SK-N-SH (cell line): ENCODE measurements around the gene BSN. TPM values are rescaled to one million over a fixed set of nuclear protein-coding genes. Genes with fewer than 3 reads are reported as not detected.

Experiments
- CTCF ChIA-PET: fragments of 300-600, 350-600 bp; formaldehyde crosslinking; extraction: SDS; loops from one replicate; lab custom pipeline; 2021; lab: Yijun Ruan, JAX
- POLR2A ChIA-PET: fragments of 350-600 bp; sonication (Branson Sonifier 250); formaldehyde crosslinking; extraction: SDS; loops from one replicate; lab custom pipeline; 2020; ENCODE audit warnings: antibody characterized with exemption, inconsistent platforms; lab: Yijun Ruan, JAX
- DNase-seq: peaks from one replicate; pipeline ENCODE4 v3.0.0; 2012
- H2AFZ ChIP-seq: fragments of 200-600 bp; sonication (generic); 2 replicates; pipeline ENCODE4 v1.8.1; 2016; ENCODE audit warnings: antibody characterized with exemption, mild to moderate bottlenecking, low read depth
- H3F3A ChIP-seq: fragments of 200-600 bp; sonication (generic); replicated peaks from 2 replicates; pipeline ENCODE3; 2016; ENCODE audit warnings: antibody characterized with exemption, mild to moderate bottlenecking; ENCODE audit not compliant: insufficient read depth
- H3K27ac ChIP-seq, 2 experiments: fragments of 200-500 bp in 1 of 2; fragments of 200-600 bp in 1 of 2; sonication (Bioruptor generic) in 1 of 2; sonication (generic), shearing (Covaris generic) in 1 of 2; 2 replicates each; pipeline versions ENCODE4 v1.5.1 to v1.6.1; 2014 to 2016; ENCODE audit warnings: low read depth in 2 of 2, inconsistent platforms in 1 of 2, low read length in 1 of 2, mild to moderate bottlenecking in 1 of 2, mixed read lengths in 1 of 2
- H3K27me3 ChIP-seq: fragments of 200-600 bp; sonication (generic), shearing (Covaris generic); 2 replicates; pipeline ENCODE4 v1.6.1; 2016; ENCODE audit warnings: mixed run types; ENCODE audit not compliant: insufficient read depth
- H3K36me3 ChIP-seq, 2 experiments: fragments of 200-500 bp in 1 of 2; fragments of 200-600 bp in 1 of 2; sonication (Bioruptor generic) in 1 of 2; sonication (generic) in 1 of 2; replicated peaks in 1 of 2; 2 replicates each; pipeline versions ENCODE3 to v1.5.1; 2014 to 2016; ENCODE audit warnings: low read length in 1 of 2, mild to moderate bottlenecking in 1 of 2; ENCODE audit not compliant: insufficient read depth in 2 of 2, control insufficient read depth in 1 of 2
- H3K4me1 ChIP-seq, 2 experiments: fragments of 200-500 bp in 1 of 2; fragments of 200-600 bp in 1 of 2; sonication (Bioruptor generic) in 1 of 2; sonication (generic), shearing (Covaris generic) in 1 of 2; 2 replicates each; pipeline versions ENCODE4 v1.5.1 to v1.6.1; 2014 to 2016; ENCODE audit warnings: low read depth in 1 of 2, low read length in 1 of 2, mixed run types in 1 of 2; ENCODE audit not compliant: insufficient read depth in 2 of 2, control insufficient read depth in 1 of 2
- H3K4me2 ChIP-seq: fragments of 200-600 bp; sonication (generic), shearing (Covaris generic); 2 replicates; pipeline ENCODE4 v1.6.1; 2017; ENCODE audit warnings: mixed run types
- H3K4me3 ChIP-seq, 2 experiments: fragments of 200-500 bp in 1 of 2; fragments of 200-600 bp in 1 of 2; sonication (Bioruptor generic) in 1 of 2; sonication (generic), shearing (Covaris generic) in 1 of 2; 2 replicates each; pipeline versions ENCODE4 v1.5.1 to v1.8.1; 2014 to 2016; ENCODE audit warnings: low read depth in 2 of 2, inconsistent platforms in 1 of 2, low read length in 1 of 2, mild to moderate bottlenecking in 1 of 2, mixed read lengths in 1 of 2, moderate library complexity in 1 of 2
- H3K79me2 ChIP-seq: fragments of 200-600 bp; sonication (generic); 2 replicates; pipeline ENCODE4 v1.8.1; 2017; ENCODE audit warnings: mild to moderate bottlenecking; ENCODE audit not compliant: insufficient read depth
- H3K9ac ChIP-seq: fragments of 200-600 bp; sonication (generic); 2 replicates; pipeline ENCODE4 v1.6.1; 2017; ENCODE audit warnings: mixed run types
- H3K9me2 ChIP-seq: fragments of 200-600 bp; sonication (generic); 2 replicates; pipeline ENCODE4 v1.6.1; 2017; ENCODE audit warnings: mixed run types
- H3K9me3 ChIP-seq: fragments of 200-600 bp; sonication (generic); 2 replicates; pipeline ENCODE4 v1.6.1; 2017; ENCODE audit warnings: mixed run types, mild to moderate bottlenecking, moderate library complexity
- H4K20me1 ChIP-seq: fragments of 200-600 bp; sonication (generic); 2 replicates; pipeline ENCODE4 v1.6.1; 2017; ENCODE audit warnings: mild to moderate bottlenecking, mixed run types; ENCODE audit not compliant: insufficient read depth
- CTCF ChIP-seq: fragments of 200-600 bp; sonication (generic); IDR thresholded peaks from 2 replicates; pipeline ENCODE4 v1.6.1; 2017; ENCODE audit warnings: antibody characterized with exemption, mild to moderate bottlenecking, moderate library complexity
- EP300 ChIP-seq, 2 experiments: IDR thresholded peaks; 2 replicates each; pipeline versions ENCODE4 v1.4.0 to v1.6.1; 2012; ENCODE audit warnings: borderline replicate concordance in 1 of 2, low read depth in 1 of 2, low read length in 1 of 2
- EZH2phosphoT487 ChIP-seq: fragments of 200-600 bp; sonication (generic); IDR thresholded peaks from 2 replicates; pipeline ENCODE4 v1.6.1; 2017; ENCODE audit warnings: low read depth, mixed run types, mild to moderate bottlenecking, antibody characterized with exemption, moderate library complexity, borderline replicate concordance
- FOSL2 ChIP-seq: IDR thresholded peaks from 2 replicates; pipeline ENCODE4 v1.4.0; 2012; ENCODE audit warnings: low read depth, mild to moderate bottlenecking, moderate library complexity, borderline replicate concordance
- FOXJ3 ChIP-seq: sonication (generic); formaldehyde crosslinking; IDR thresholded peaks from 2 replicates; pipeline ENCODE4 v1.5.1; 2020; ENCODE audit warnings: mild to moderate bottlenecking, missing genetic modification reagents
- FOXM1 ChIP-seq: IDR thresholded peaks from 2 replicates; pipeline ENCODE4 v1.4.0; 2012; ENCODE audit warnings: low read depth, mild to moderate bottlenecking
- JUND ChIP-seq: IDR thresholded peaks from 2 replicates; pipeline ENCODE4 v1.4.0; 2012
- MAX ChIP-seq: IDR thresholded peaks from 2 replicates; pipeline ENCODE4 v1.4.0; 2012; ENCODE audit warnings: low read depth
- MXI1 ChIP-seq: IDR thresholded peaks from 2 replicates; pipeline ENCODE4 v1.6.1; 2012; ENCODE audit warnings: mild to moderate bottlenecking, low read depth, low read length, improper control_type of control experiment
- SIN3A ChIP-seq: IDR thresholded peaks from 2 replicates; pipeline ENCODE4 v1.6.1; 2012; ENCODE audit warnings: low read depth, mild to moderate bottlenecking, low read length, moderate library complexity, borderline replicate concordance
- SMC3 ChIP-seq: IDR thresholded peaks from 2 replicates; pipeline ENCODE4 v1.6.1; 2012; ENCODE audit warnings: low read depth, low read length, improper control_type of control experiment
- WGBS: methylation state at CpG from one replicate; pipeline ENCODE4 v1.1.6; 2017; ENCODE audit warnings: low lambda C conversion rate; 5-methylcytosine and 5-hydroxymethylcytosine counted together
- polyA plus RNA-seq, 3 experiments: library from polyadenylated mRNA; depleted of rRNA; stranded (reverse); fragments of >200 nt; gene quantifications; 2 replicates each; pipeline ENCODE4 v1.2.3, GENCODE V29; 2012
- TF ChIP-seq, protein P1 (sequence below): IDR thresholded peaks from 2 replicates; pipeline ENCODE4 v1.4.0; 2012; ENCODE audit warnings: low read depth, borderline replicate concordance
- TF ChIP-seq, protein P2 (sequence below): fragments of 150-350 bp; IDR thresholded peaks from 2 replicates; pipeline ENCODE4 v1.6.1; 2016; ENCODE audit warnings: mild to moderate bottlenecking, low read depth, low read length

The BSN gene
- polyA plus RNA-seq, 1 of the 3 experiments (the other 2 are of a cell fraction) = 0.07 TPM

DNA sequence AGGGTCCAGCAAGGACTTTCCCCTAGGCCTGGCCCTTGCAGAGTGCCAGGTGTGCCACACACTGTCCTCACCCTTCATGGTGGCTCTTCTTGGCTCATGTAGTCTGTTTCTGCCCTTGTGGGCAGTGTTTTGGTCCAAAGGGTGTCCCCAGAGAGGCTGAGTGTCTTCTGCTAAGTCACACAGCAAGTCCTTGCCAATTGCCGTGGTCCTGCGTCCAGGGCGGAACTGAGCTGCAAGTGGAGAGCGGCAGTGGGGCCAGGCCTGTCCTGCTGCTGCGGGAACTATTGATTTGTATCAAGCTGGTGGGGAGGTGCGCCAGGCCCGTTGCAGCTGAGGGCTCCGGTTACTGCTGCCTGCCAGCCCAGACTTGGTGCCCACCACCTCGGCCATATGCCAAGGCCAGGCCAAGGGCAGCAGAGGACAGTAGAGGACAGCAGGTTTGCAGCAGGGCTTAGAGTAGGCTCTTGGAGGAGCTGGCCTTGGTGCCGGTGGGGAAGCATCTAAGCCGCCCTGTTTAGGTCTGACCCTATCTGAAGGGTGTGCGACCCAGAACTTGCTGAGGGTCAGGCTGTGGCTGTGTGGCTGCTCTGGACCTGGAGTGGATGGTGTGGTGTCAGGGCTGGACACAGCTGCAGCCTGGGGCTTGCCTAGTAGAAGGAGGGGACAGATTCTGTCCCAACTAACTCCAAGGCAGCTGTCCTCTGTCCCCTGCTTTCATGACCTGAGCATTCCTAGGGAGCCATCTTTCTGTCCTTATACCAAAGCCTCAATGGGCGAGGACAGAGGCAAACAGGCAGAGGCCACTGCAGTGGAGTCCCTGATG is 160.7 kb downstream of the BSN start (continued):
- TF ChIP-seq, protein P1, sequence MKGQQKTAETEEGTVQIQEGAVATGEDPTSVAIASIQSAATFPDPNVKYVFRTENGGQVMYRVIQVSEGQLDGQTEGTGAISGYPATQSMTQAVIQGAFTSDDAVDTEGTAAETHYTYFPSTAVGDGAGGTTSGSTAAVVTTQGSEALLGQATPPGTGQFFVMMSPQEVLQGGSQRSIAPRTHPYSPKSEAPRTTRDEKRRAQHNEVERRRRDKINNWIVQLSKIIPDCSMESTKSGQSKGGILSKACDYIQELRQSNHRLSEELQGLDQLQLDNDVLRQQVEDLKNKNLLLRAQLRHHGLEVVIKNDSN = no peak
- no peak for TF ChIP-seq CTCF
- no peak for TF ChIP-seq JUND
- no peak for TF ChIP-seq EP300 (IDR thresholded peaks at IDR 0.05; ENCODE audit: borderline replicate concordance in 1 of 2, low read depth in 1 of 2, low read length in 1 of 2)
- TF ChIP-seq FOXM1 = no peak
- TF ChIP-seq SMC3 = no peak

DNA sequence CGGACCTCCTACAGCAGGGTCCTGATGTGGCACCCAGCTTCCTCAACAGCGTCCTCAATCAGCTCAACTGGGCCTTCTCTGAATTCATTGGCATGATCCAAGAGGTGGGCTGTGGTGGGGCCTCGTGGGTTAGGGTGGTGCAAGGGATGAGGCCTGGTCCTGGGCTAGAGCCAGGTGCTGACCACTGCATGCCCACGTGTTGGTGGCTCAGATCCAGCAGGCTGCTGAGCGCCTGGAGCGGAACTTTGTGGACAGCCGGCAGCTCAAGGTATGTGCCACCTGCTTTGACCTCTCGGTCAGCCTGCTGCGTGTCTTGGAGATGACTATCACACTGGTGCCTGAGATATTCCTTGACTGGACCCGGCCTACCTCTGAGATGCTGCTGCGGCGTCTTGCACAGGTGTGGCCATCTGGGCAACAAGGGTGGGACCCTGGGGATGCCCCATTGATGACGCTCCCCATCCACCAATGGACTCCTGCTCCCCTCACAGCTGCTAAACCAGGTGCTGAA is 161.4 kb downstream of the BSN start:
- H3K9me3 ChIP-seq = no peaks in the 10 kb centered on the region
- H3K36me3 ChIP-seq = peaks cover 7 to 19% of the 10 kb centered on the region in 2 experiments
- no peaks in the 10 kb centered on the region for H3K79me2 ChIP-seq
- H3K4me1 ChIP-seq = peaks cover 0 to 12% of the 10 kb centered on the region in 2 experiments; a peak in 1 of 4 replicates
- DNase-seq = peak; percentile 13
- H4K20me1 ChIP-seq = no peaks in the 10 kb centered on the region
- TF ChIP-seq MXI1 (no peak), FOXJ3 (CRISPR knock-in tag) (no peak), SMC3 (no peak), MAX (no peak), SIN3A (no peak), FOSL2 (no peak), EZH2phosphoT487 (no peak), EP300 (IDR thresholded peaks at IDR 0.05; ENCODE audit: borderline replicate concordance in 1 of 2, low read depth in 1 of 2, low read length in 1 of 2) (no peak)
- TF ChIP-seq, protein P2, sequence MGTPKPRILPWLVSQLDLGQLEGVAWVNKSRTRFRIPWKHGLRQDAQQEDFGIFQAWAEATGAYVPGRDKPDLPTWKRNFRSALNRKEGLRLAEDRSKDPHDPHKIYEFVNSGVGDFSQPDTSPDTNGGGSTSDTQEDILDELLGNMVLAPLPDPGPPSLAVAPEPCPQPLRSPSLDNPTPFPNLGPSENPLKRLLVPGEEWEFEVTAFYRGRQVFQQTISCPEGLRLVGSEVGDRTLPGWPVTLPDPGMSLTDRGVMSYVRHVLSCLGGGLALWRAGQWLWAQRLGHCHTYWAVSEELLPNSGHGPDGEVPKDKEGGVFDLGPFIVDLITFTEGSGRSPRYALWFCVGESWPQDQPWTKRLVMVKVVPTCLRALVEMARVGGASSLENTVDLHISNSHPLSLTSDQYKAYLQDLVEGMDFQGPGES = no peak
- TF ChIP-seq, protein P1 = no peak
- ChIA-PET POLR2A (no interaction called here), CTCF (interaction anchor here (7.9 kb wide), 1 partner anchor 13 kb away, joined by 76 read pairs; no protein-coding TSS in a partner anchor)
- H3K4me2 ChIP-seq = no peak overlapping the region
- H3K9me2 ChIP-seq = no peaks in the 10 kb centered on the region
- 96% methylated on average over 10 of the region's 13 CpGs for WGBS
- H3K9ac ChIP-seq = no peak overlapping the region
- H2AFZ ChIP-seq = no peak overlapping the region
- H3K4me3 ChIP-seq = no peak overlapping the region
- H3K27ac ChIP-seq = no peak overlapping the region
- H3K27me3 ChIP-seq = no peaks in the 10 kb centered on the region
- peaks cover 6% of the 10 kb centered on the region for H3F3A ChIP-seq
